Measurements from ENCODE around the gene CD1E.
"Not testable (repeated sequence)": the region's sequence is repeated elsewhere in the genome, so short reads cannot be mapped to it uniquely, and the experiment has no call there.

CD1E gene

DNA sequence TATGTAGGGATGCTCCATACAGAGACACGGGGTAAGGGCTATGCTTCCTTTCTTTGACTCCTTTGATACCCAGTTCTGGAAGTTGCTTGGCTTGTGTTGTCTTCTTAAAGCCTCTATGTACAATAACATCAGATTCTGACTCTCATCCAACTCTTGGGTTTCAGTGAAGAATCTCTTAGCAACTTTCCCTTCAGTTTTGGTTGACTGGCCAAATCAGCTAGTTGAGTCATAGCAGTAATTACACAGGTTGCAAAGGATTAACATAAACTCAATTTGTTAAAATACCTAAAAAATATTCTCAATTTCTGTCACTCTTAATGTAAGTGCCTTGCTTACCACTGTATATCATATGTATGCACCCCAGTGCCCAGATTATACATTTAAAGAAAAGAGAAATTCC lies 9.2 kb downstream of the CD1E start:
- DNase-seq (ENCODE audit: low read depth), result no peak

DNA sequence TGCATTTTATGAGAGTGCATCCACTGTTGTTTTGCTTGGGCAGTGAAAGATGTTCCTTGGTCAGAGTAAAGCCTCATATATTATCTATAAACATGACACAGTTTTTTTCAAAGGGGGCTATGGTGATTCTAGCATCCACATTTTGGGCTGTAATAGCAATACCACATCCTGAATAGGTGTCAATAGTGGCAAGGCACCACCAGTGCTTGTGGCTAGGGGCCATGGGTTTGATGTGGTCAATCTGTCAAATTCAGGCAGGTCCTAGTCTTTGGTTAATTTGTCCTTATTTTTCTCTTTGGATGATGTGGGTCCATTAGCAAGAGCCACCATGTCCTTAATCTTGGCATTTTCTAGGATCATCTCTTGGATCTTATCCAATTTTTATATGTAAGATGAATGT lies 13.1 kb downstream of the CD1E start:
- DNase-seq (ENCODE audit: low read depth), result no peak

DNA sequence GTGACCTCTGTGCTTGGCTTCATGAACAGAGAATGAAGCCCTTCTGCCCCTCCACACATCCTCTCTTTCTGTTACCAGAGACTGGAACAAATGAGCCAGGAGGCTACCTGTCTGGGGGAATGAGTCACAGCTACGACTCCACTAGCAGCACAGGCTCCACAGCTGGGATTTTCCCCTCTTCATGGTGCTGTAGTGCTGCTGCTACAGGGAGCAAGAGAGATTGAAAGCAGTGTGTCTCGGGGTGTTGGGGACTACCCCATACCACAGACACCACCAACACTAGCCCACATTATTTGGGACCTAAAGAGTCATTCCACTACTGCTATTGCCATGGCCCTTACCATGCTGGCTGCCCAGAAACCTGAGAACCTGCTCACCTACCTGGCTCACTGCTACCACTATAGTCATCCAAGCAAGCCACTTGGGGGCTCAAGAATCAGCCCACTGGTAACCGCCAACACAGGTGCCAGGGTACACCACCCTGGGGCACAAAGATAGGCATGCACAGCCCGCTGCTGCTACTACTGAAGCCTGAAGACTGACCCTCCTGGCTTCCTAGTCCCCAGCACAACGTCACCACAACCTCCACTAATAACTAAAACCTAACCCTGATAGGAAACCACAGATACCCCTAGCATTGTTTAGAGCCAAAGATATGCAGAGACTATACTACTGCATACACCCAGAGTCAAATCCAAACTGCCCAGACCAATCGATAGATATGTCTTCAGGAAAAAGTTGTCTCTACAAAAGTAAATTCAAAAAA lies 17.7 kb downstream of the CD1E start:
- no peak for DNase-seq (ENCODE audit: low read depth)

DNA sequence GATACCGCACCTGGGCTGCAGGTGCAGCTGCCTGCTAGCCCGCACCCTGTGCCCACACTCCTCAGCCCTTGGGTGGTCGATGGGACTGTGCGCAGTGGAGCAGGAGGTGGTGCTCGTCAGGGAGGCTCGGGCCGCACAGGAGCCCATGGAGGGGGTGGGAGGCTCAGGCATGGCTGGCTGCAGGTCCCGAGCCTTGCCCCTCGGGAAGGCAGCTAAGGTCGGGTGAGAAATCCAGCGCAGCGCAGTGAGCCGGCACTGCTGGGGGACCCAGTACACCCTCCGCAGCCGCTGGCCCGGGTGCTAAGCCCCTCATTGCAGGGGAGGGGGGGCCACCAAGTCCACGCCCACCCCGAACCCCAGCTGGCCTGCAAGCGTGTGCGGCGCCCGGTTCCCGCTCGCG lies 20.4 kb downstream of the CD1E start:
- DNase-seq (ENCODE audit: low read depth), result not testable (repeated sequence)

DNA sequence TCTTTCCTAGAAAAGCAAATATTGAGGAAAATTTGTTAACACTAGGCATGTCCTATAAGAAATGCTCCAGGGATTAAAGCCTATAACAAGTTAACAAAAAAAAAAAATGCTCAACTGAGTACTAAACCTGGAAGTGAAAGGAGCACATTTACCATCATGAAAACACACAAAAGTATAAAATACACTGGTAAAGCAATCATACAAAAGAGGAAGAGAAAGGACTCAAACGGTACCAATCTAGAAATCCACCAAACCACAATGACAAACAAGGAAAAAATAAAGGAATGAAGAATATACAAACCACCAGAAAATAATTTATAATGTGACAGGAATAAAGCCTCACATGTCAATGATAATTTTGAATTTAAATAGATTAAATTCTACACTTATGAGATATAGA lies 21.2 kb downstream of the CD1E start:
- no peak for DNase-seq (ENCODE audit: low read depth)

DNA sequence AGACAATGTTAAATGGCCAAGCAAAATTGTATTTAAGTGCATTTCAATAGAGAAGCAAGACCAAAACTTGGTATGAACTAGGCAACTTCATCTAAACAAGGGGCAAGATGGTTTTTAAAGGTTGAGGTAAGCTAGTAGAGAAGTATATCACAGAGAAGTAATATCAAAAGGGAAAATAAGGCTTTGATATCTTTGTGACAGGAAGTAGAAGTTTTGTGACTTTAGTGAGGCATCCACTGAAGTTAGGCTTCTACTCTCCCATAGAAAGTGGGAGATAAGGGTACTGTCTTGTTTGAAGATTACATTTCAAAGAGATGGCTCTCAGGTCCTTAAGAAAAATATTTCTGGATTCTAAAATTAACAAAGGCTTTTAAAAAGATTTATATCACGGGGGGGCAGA lies 36.6 kb downstream of the CD1E start:
- DNase-seq (ENCODE audit: low read depth), result no peak

DNA sequence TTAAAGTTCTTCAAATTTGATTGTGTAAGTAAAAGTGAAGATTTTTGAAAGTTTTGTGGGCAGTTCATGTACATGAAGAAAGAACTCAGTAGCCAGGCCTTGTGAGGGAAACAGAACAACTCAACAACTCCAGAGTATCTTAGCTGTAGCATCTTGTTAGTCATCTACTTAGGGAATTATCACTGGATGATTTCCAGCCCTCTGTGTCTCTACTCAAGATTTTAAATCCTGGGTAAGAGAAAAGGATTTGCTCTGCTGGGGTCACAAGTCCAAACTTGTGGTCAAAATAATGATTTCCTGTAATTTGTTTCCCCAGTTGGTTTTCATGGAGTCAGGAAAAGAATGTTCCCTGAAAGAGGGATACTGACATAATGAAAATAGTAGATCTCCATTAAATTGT lies 37.4 kb downstream of the CD1E start:
- DNase-seq (ENCODE audit: low read depth), result no peak

DNA sequence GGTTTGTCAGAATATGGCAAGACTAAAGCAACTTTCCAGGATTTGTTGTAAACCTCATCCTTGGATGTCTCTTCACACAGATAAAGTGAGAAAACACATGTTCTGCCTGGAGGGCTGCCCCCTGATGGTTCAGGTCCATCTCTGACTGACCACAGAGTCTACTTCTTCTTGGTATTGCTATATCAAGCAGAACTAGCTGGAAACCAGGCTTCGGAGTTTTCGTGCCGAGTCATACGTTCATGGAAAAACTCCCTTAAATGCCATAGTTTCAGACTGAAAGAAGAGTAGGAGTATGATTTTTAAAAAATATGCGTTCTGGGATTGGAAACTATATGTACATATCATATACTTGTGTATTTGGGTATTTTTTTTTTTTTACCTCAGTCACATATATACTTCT lies 39.8 kb downstream of the CD1E start:
- no peak for DNase-seq (ENCODE audit: low read depth)

DNA sequence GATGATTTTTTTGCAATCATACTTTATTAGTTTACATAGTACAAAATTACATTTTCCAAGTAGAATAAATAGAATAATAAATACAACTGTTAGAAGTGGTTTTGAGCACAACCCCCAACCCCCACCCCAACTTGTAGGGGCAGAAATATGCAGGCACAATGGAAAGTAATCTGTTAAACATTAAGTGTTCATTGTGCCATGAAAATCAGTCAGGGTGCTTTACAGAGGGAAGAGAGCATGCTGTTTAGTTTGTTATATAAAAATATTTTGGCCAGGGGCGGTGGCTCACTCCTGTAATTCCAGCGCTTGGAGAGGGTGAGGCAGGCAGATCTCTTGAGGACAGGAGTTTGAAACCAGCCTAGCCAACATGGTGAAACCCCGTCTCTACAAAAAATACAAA lies 43.0 kb downstream of the CD1E start:
- no peak for DNase-seq (ENCODE audit: low read depth)

DNA sequence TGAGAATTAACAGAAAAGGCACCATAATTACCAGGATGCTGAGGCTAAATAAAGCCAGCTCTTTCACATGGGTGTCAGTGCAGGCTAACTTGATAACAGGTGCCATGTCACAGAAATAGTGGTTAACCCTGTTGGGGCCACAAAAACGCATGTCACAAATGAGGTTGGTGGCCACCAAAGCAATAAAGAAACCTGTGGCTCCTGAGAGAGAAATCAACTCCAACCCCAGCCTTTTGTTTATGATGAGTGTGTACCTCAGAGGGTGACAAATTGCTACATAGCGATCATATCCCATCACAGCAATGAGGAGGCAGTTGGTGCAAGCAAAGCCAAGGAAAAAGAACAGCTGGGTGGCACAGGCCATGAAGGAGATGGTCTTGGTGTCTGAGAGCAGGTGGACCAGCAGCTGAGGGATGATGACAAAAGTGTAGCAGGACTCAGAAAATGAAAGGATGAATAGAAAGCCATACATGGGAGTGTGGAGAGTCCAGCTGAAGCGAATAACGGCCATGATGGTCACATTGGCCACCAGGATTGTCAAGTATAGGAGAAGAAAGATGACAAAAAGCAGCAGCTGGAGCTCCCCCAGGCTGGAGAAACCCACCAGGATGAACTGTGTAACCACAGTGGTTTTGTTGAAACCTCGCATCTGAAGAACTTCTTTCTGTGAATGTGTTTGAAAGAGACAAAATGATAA lies 45.3 kb downstream of the CD1E start, which contains the start of gene OR10T2:
TSS of gene OR10T2 (minus strand) at position 649 of the 697 bp plus-strand sequence. CDS start at position 649, 0 bp downstream.
- DNase-seq (ENCODE audit: low read depth), result no peak

DNA sequence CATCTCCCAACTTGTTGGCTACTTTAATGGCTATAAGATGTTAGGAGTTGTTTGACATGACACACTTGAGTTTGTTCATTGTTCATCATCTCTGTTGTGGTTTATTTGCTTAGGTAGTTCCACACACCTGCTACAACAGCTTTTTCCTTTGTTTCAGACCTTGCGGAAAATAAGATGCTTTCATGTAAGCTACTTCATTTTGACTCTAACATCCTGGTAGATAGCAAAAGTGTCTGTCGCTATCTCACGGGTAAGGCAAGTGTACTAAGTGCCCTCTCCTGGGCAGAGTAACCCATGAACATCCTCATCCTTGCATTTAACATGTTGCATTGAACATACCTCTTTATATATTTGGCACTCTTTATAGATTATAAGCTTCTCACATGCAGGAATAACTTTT lies 47.2 kb downstream of the CD1E start:
- DNase-seq (ENCODE audit: low read depth), result no peak

DNA sequence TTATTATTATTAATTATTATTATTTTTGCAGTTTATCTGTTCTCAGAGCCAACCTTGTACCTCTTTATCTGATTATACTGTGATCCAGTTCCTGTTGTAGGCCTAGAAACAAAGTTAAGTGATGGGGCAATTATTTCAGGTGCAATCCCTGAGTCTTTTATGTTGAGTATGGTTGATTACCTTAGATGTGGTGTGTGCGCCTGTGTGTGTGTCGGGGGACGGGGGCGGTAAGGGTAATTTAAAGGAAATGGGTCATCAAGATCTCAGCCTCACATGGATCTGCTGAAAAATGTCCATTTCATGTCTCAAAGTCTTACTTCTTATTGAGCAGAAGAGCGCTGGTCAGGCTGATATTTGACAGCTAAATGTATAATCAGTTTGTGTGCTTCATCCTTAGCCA lies 53.4 kb downstream of the CD1E start:
- no peak for DNase-seq (ENCODE audit: low read depth)
